ENCODE measurements around the gene APOL3.
"Not testable (repeated sequence)": the region's sequence is repeated elsewhere in the genome, so short reads cannot be mapped to it uniquely, and the experiment has no call there.

Gene APOL3

GRCh38 chr22:36156515-36157419 is 3.8 kb downstream of the APOL3 start:
- DNase-seq (ENCODE audit: low read depth), result peak; percentile 81

- no peak for DNase-seq (ENCODE audit: low read depth)
These were observed 4.4 kb downstream of the APOL3 start for GRCh38 chr22:36156119-36156514.

- DNase-seq (ENCODE audit: low read depth), result no peak
These were observed 4.9 kb downstream of the APOL3 start for GRCh38 chr22:36155702-36156101.

GRCh38 chr22:36154423-36154945 is 6.1 kb downstream of the APOL3 start:
- DNase-seq (ENCODE audit: low read depth), result no peak

GRCh38 chr22:36153501-36154422 is 6.8 kb downstream of the APOL3 start:
- no peak for DNase-seq (ENCODE audit: low read depth)

- not testable (repeated sequence) for DNase-seq (ENCODE audit: low read depth)
These were observed 7.7 kb downstream of the APOL3 start for GRCh38 chr22:36152821-36153220.

GRCh38 chr22:36152088-36152487 is 8.5 kb downstream of the APOL3 start:
- DNase-seq (ENCODE audit: low read depth), result no peak

GRCh38 chr22:36151006-36151595 is 9.5 kb downstream of the APOL3 start:
- DNase-seq (ENCODE audit: low read depth), result peak; percentile 30

GRCh38 chr22:36149441-36149840 is 11.1 kb downstream of the APOL3 start:
- DNase-seq (ENCODE audit: low read depth), result no peak

GRCh38 chr22:36148411-36148810 is 12.1 kb downstream of the APOL3 start:
- no peak for DNase-seq (ENCODE audit: low read depth)

GRCh38 chr22:36147196-36147791 is 13.3 kb downstream of the APOL3 start:
- DNase-seq (ENCODE audit: low read depth), result no peak

- DNase-seq (ENCODE audit: low read depth), result no peak
These were observed 14.7 kb downstream of the APOL3 start for GRCh38 chr22:36145881-36146280.

GRCh38 chr22:36144886-36145541 is 15.5 kb downstream of the APOL3 start:
- DNase-seq (ENCODE audit: low read depth), result peak; percentile 68

GRCh38 chr22:36143956-36144355 is 16.6 kb downstream of the APOL3 start:
- no peak for DNase-seq (ENCODE audit: low read depth)

- no peak for DNase-seq (ENCODE audit: low read depth)
These were observed 17.3 kb downstream of the APOL3 start for GRCh38 chr22:36143066-36143815.

GRCh38 chr22:36141481-36141880 is 19.1 kb downstream of the APOL3 start:
- no peak for DNase-seq (ENCODE audit: low read depth)

GRCh38 chr22:36138709-36139108 is 21.8 kb downstream of the APOL3 start:
- DNase-seq (ENCODE audit: low read depth), result not testable (repeated sequence)

- peak; percentile 15 for DNase-seq (ENCODE audit: low read depth)
These were observed 23.6 kb downstream of the APOL3 start for GRCh38 chr22:36136988-36137387.

- DNase-seq (ENCODE audit: low read depth), result peak; percentile 78
These were observed 24.1 kb downstream of the APOL3 start for GRCh38 chr22:36136475-36136874.

- DNase-seq (ENCODE audit: low read depth), result no peak
These were observed 25.1 kb downstream of the APOL3 start for GRCh38 chr22:36135306-36135980.

Measured in iris pigment epithelial cell (primary cell).